GM18502 (cell line): ENCODE measurements around the gene CACNA1I.
"Not testable (repeated sequence)": the region's sequence is repeated elsewhere in the genome, so short reads cannot be mapped to it uniquely, and the experiment has no call there.

Experiments used
- ATAC-seq: cut with Tn5 transposase; IDR thresholded peaks from one replicate; pipeline ENCODE4 v1.9.1; 2021; ENCODE audit warnings: mild to moderate bottlenecking; ENCODE audit not compliant: unreplicated experiment, poor library complexity

The CACNA1I gene

DNA sequence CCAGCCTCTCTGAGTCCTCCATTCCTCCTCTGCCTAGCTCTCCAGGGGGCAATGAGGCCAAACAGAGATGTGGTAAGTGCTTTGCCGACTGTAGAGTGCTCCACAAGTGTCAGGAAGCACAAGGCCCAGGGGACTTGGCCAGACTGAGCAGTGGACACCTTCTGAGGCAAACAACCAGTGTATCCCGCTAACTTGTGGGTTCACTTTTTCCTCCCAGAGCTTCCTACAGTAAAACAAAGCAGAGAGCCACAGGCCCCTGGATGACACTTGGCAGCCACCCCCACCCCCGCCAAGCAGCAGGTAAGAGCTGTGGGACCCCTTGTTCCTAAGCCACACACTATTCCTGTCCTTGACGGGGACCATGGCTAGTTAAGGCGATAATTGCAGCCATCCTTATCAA is 160.9 kb downstream of the CACNA1I start:
- ATAC-seq = no peak

DNA sequence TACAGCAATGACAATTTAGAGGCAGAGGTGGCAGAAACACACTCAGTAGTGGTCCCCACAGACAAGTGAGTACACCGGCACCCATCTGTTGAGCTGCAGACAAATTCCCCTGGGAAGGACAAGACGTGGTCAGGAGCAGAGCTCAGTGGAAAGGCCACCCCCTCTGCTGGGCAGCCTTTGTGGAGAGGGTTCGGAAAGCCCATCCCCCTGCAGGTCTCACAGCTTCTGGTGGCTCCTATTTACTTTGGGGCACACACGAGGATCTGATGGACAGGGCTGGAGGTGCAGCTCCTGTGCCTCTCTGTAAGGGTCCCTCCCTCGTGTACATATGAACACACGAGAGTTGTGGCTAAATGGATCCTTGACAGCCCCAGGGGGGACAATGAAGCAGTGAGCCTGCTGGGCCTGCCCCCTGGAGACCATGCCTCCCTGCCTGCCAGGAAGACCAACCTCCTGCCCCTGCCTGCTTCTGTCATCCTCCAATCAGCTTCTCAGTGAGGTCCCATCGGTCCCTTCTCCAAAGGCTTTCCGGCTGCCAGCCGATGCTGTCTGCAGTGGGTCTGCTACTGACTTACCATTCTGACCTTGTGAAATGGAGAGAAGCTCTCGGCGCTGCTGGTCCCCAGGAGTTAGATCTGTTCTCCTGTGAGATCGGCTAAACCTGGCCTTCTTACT is 161.5 kb downstream of the CACNA1I start:
- no peak for ATAC-seq

- no peak for ATAC-seq
Observed at GRCh38 chr22:39732625-39733024, 162.1 kb downstream of the CACNA1I start.

DNA sequence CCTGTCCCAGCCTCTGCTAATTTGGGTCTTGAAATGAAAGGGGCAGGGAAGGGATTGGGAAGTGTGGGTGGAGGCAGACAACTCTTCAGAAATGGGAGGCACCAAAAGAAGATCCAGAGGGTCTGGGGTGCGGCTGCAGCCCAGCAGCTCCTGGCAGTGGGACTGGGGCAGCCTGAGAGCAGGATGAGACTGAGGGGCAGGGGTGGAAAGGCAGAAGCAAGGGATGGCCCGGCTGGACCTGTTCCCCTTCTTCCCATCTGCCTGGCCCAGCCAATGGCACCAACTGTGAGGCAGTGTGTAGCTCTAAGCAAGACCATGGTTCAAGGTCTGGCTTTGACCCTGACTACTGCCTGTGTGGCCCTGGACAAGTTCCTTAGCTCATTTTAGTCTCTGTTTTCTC is 162.6 kb downstream of the CACNA1I start:
- ATAC-seq = no peak

DNA sequence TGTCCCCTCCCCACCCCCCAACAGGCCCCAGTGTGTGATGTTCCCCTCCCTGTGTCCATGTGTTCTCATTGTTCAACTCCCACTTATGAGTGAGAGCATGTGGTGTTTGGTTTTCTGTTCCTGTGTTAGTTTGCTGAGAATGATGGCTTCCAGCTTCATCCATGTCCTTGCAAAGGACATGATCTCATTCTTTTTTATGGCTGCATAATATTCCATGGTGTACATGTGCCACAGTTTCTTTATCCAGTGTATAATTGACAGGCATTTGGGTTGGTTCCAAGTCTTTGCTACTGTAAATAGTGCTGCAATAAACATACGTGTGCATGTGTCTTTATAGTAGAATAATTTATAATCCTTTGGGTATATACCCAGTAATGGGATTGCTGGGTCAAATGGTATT is 163.5 kb downstream of the CACNA1I start:
- not testable (repeated sequence) for ATAC-seq

DNA sequence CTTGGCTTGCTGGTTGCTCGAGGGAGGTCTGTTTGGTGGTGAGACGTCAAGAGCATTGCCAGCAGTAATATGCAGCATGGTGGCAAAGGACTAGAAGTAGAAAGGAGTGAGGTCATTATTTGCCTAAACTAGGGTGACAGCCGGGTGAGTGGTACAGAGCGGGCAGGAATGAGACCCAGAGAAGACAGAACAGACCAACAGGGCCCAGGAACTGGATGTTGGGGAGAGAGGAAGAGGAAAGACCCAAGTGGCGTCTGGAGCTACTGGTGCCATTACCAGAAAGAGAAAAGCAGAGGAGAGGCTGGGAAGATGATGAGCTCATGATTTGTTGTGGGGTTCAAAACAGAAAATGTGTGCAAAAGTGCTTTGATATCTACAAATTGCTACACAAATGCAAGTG is 164.3 kb downstream of the CACNA1I start:
- no peak for ATAC-seq

GRCh38 chr22:39735776-39736175 is 165.2 kb downstream of the CACNA1I start:
- ATAC-seq = no peak

DNA sequence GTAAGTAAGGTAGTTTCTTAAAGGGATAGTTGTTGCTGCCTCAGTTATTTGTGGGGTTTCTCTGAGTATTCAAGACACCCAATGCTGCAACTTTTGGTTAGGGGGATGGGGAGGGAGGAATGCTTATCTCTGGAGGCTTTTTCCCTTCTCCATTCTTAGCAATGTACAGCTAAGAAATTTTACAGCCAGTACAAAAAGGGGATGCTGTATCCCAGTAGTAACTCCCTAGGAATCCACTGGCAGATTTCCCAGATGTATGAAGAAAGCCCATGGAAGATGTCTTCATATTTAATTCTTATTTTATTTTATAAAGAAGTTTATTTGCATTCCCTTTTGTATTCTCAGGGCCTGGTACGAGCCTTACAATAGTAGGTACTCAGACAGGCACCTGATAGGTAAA is 168.2 kb downstream of the CACNA1I start:
- ATAC-seq = no peak
